Endothelial cell of umbilical vein (primary cell): ENCODE results near the gene PIANP. TPM values are rescaled to one million over a fixed set of nuclear protein-coding genes. Genes with fewer than 3 reads are reported as not detected.

Experiments used
- BruUV-seq: library from RNA; stranded (reverse); fragments of 400-500 nt; replicated peaks from 2 replicates; lab custom pipeline; 2021; lab: Mats Ljungman, UMichigan
- CTCF ChIA-PET: fragments of 300-600, 350-600 bp; sonication (Branson Sonifier 250); formaldehyde crosslinking; loops from one replicate; lab custom pipeline; 2021; ENCODE audit warnings: antibody characterized with exemption, inconsistent platforms; lab: Charles Lee
- POLR2A ChIA-PET: fragments of 300-600, 350-600 bp; sonication (Branson Sonifier 250); formaldehyde crosslinking; loops from one replicate; lab custom pipeline; 2021; ENCODE audit warnings: antibody characterized with exemption, inconsistent platforms; lab: Charles Lee
- DNase-seq: peaks from one replicate; pipeline ENCODE4 v3.0.0-alpha.2; 2011; ENCODE audit warnings: low read depth, low spot score
- FAIRE-seq: peaks from 2 replicates; lab custom pipeline; 2011; peaks lifted over from hg19 to GRCh38; lab: Jason Lieb, UNC
- H2AFZ ChIP-seq: 2 replicates; pipeline ENCODE4 v1.6.0; 2012; ENCODE audit warnings: low read depth, low read length, control low read depth, inconsistent platforms
- H3K27ac ChIP-seq: 2 replicates; pipeline ENCODE4 v1.5.1; 2011; ENCODE audit warnings: low read depth, mild to moderate bottlenecking, control low read depth, low read length, moderate library complexity; ENCODE audit not compliant: insufficient read depth
- H3K27me3 ChIP-seq, 2 experiments: 2 replicates each; pipeline versions ENCODE4 v1.6.0 to v1.6.1; 2011; ENCODE audit warnings: low read length in 2 of 2, mixed read lengths in 1 of 2; ENCODE audit not compliant: control insufficient read depth in 2 of 2, insufficient read depth in 2 of 2
- H3K36me3 ChIP-seq, 2 experiments: 2 replicates in 1 of 2; 3 replicates in 1 of 2; pipeline ENCODE4 v1.5.1; 2011; ENCODE audit warnings: low read length in 2 of 2, mild to moderate bottlenecking in 1 of 2, moderate library complexity in 1 of 2; ENCODE audit not compliant: control insufficient read depth in 2 of 2, insufficient read depth in 2 of 2; ENCODE audit errors: extremely low read depth in 1 of 2
- H3K4me1 ChIP-seq: 3 replicates; pipeline ENCODE4 v1.5.1; 2011; ENCODE audit warnings: mild to moderate bottlenecking, low read length; ENCODE audit not compliant: control insufficient read depth, insufficient read depth; ENCODE audit errors: extremely low read depth
- H3K4me2 ChIP-seq: 2 replicates; pipeline ENCODE4 v1.6.1; 2011; ENCODE audit warnings: low read length, control low read depth, mixed read lengths; ENCODE audit not compliant: insufficient read depth
- H3K4me3 ChIP-seq, 3 experiments: fragments of 200-600 bp in 1 of 3; sonication (generic), shearing (Covaris generic) in 1 of 3; replicated peaks in 1 of 3; 2 replicates each; pipeline ENCODE4 v1.5.1; 2011 to 2016; ENCODE audit warnings: control low read depth in 3 of 3, low read length in 3 of 3, mild to moderate bottlenecking in 2 of 3, inconsistent platforms in 1 of 3, low read depth in 1 of 3, moderate library complexity in 1 of 3; ENCODE audit not compliant: insufficient read depth in 1 of 3
- H3K79me2 ChIP-seq: 2 replicates; pipeline ENCODE4 v1.6.0; 2012; ENCODE audit warnings: low read length, inconsistent platforms; ENCODE audit not compliant: control insufficient read depth, insufficient read depth
- H3K9ac ChIP-seq: replicated peaks from 2 replicates; pipeline ENCODE3; 2011; ENCODE audit warnings: low read length, control low read depth; ENCODE audit not compliant: insufficient read depth; ENCODE audit errors: extremely low read depth
- H3K9me1 ChIP-seq: replicated peaks from 3 replicates; pipeline ENCODE4 v1.6.0; 2011; ENCODE audit warnings: mild to moderate bottlenecking, low read length; ENCODE audit not compliant: control insufficient read depth, insufficient read depth; ENCODE audit errors: extremely low read depth
- H3K9me3 ChIP-seq: replicated peaks from 2 replicates; pipeline ENCODE4 v1.5.1; 2012; ENCODE audit warnings: low read length, inconsistent platforms; ENCODE audit not compliant: control insufficient read depth, insufficient read depth
- H4K20me1 ChIP-seq: replicated peaks from 2 replicates; pipeline ENCODE3; 2011; ENCODE audit warnings: mild to moderate bottlenecking, low read length; ENCODE audit not compliant: control insufficient read depth, insufficient read depth; ENCODE audit errors: extremely low read depth
- EZH2 ChIP-seq: IDR thresholded peaks from 2 replicates; pipeline ENCODE4 v1.6.1; 2012; ENCODE audit warnings: borderline replicate concordance, low read depth, mild to moderate bottlenecking, moderate library complexity, low read length, inconsistent platforms; ENCODE audit not compliant: severe bottlenecking
- FOS ChIP-seq: IDR thresholded peaks from 2 replicates; pipeline ENCODE4 v1.6.1; 2011; ENCODE audit warnings: mild to moderate bottlenecking, low read length, moderate library complexity, borderline replicate concordance; ENCODE audit not compliant: insufficient read depth
- GATA2 ChIP-seq: IDR thresholded peaks from 2 replicates; pipeline ENCODE4 v1.7.0; 2011; ENCODE audit warnings: low read depth, mild to moderate bottlenecking, moderate library complexity, mixed read lengths, low read length; ENCODE audit not compliant: insufficient read length, insufficient read depth
- JUN ChIP-seq: IDR thresholded peaks from 2 replicates; pipeline ENCODE4 v1.6.1; 2011; ENCODE audit warnings: borderline replicate concordance, low read depth; ENCODE audit not compliant: insufficient read length, insufficient read depth
- MAX ChIP-seq: IDR thresholded peaks from 2 replicates; pipeline ENCODE4 v1.6.1; 2011; ENCODE audit not compliant: insufficient read depth, insufficient read length
- MYC ChIP-seq: IDR thresholded peaks from one replicate; pipeline ENCODE4 v1.6.1; 2011; ENCODE audit warnings: mild to moderate bottlenecking, low read depth, low read length
- POLR2A ChIP-seq: IDR thresholded peaks from 2 replicates; pipeline ENCODE4 v1.6.1; 2012; ENCODE audit warnings: low read depth, mild to moderate bottlenecking, control low read depth, low read length
- POLR2AphosphoS5 ChIP-seq: IDR thresholded peaks from 2 replicates; pipeline ENCODE4 v1.6.1; 2012; ENCODE audit warnings: low read depth, mild to moderate bottlenecking, control low read depth, low read length, moderate library complexity; ENCODE audit not compliant: insufficient read depth
- dilution Hi-C: fragments of 300-500 bp; cut with MboI; formaldehyde crosslinking; loops from one replicate; pipeline ENCODE4 v1.15.0; 2019; ENCODE audit warnings: low sequenced_read_pairs; ENCODE audit not compliant: extremely low pct_ligation_motif_present
- intact Hi-C: fragments of 100-400 bp; cut with micrococcal nuclease; formaldehyde crosslinking; loops from one replicate; pipeline ENCODE4 v1.10.0; 2022
- polyA plus RNA-seq, 4 experiments: library from polyadenylated mRNA; depleted of rRNA in 3 of 4; stranded (reverse) in 3 of 4; unstranded in 1 of 4; fragments of >200 nt; gene quantifications; 2 replicates each; pipeline versions ENCODE4 v1.2.1 to v1.2.3, GENCODE V29; 2011 to 2012; ENCODE audit warnings: missing spikeins in 1 of 4
- total RNA-seq: library from RNA; stranded (reverse); gene quantifications from 2 replicates; pipeline ENCODE4 v1.2.3, GENCODE V29; 2021
- TF ChIP-seq, protein P1 (sequence below), 2 donors: IDR thresholded peaks; 1 replicate in 1 of 2; 2 replicates in 1 of 2; pipeline ENCODE4 v1.5.1; 2011; ENCODE audit warnings: low read length in 2 of 2, mild to moderate bottlenecking in 2 of 2, moderate library complexity in 2 of 2, control low read depth in 1 of 2, inconsistent platforms in 1 of 2, low read depth in 1 of 2; ENCODE audit not compliant: insufficient read depth in 1 of 2; ENCODE audit errors: extremely low read depth in 1 of 2

Gene PIANP
- total and polyA plus RNA-seq, 2 donors (not counting 3 experiments of a cell fraction or from before 2014, with no cell fraction given) = 0.10 to 0.55 TPM

GRCh38 chr12:6730169-6730568 lies 29.6 kb upstream of the PIANP start:
- H3K9me1 ChIP-seq = no peaks in the 10 kb centered on the region
- H4K20me1 ChIP-seq = no peaks in the 10 kb centered on the region
- no peaks in the 10 kb centered on the region for H3K27me3 ChIP-seq
- no peak for FAIRE-seq
- ChIA-PET POLR2A (no interaction called here), CTCF (interaction anchor here (1.0 kb wide), 1 partner anchor 22 kb away, joined by 3 read pairs; no protein-coding TSS in a partner anchor)
- H3K4me3 ChIP-seq = no peak overlapping the region
- no peaks in the 10 kb centered on the region for H3K79me2 ChIP-seq
- intact Hi-C loops = no loop called here
- H2AFZ ChIP-seq = no peak overlapping the region
- no TSS peak for BruUV-seq
- TF ChIP-seq FOS = no peak
- TF ChIP-seq MAX = no peak
- TF ChIP-seq JUN = no peak
- no peak for TF ChIP-seq POLR2AphosphoS5
- no peak for TF ChIP-seq POLR2A
- TF ChIP-seq, protein P1, sequence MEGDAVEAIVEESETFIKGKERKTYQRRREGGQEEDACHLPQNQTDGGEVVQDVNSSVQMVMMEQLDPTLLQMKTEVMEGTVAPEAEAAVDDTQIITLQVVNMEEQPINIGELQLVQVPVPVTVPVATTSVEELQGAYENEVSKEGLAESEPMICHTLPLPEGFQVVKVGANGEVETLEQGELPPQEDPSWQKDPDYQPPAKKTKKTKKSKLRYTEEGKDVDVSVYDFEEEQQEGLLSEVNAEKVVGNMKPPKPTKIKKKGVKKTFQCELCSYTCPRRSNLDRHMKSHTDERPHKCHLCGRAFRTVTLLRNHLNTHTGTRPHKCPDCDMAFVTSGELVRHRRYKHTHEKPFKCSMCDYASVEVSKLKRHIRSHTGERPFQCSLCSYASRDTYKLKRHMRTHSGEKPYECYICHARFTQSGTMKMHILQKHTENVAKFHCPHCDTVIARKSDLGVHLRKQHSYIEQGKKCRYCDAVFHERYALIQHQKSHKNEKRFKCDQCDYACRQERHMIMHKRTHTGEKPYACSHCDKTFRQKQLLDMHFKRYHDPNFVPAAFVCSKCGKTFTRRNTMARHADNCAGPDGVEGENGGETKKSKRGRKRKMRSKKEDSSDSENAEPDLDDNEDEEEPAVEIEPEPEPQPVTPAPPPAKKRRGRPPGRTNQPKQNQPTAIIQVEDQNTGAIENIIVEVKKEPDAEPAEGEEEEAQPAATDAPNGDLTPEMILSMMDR (IDR thresholded peaks at IDR 0.05; ENCODE audit: extremely low read depth in 1 of 2, insufficient read depth in 1 of 2, low read depth in 1 of 2, low read length in 2 of 2) = no peak
- no peak for TF ChIP-seq GATA2
- no peak for TF ChIP-seq MYC
- no peak for TF ChIP-seq EZH2
- no peaks in the 10 kb centered on the region for H3K4me1 ChIP-seq
- H3K9ac ChIP-seq = no peak overlapping the region
- dilution Hi-C loops = no loop called here
- peaks cover 6 to 26% of the 10 kb centered on the region in 2 experiments for H3K36me3 ChIP-seq
- H3K4me2 ChIP-seq = no peak overlapping the region
- DNase-seq = no peak
- H3K27ac ChIP-seq = no peak overlapping the region
- no peaks in the 10 kb centered on the region for H3K9me3 ChIP-seq
